ENCODE data around the gene ARHGAP29. TPM values are rescaled to one million over a fixed set of nuclear protein-coding genes. Genes with fewer than 3 reads are reported as not detected.

Gene ARHGAP29
- 100 to 1,000 TPM in 2 of 4 donors, 10 to 100 TPM in 2; 62.3 to 112 (median 88.9) TPM for total RNA-seq

DNA sequence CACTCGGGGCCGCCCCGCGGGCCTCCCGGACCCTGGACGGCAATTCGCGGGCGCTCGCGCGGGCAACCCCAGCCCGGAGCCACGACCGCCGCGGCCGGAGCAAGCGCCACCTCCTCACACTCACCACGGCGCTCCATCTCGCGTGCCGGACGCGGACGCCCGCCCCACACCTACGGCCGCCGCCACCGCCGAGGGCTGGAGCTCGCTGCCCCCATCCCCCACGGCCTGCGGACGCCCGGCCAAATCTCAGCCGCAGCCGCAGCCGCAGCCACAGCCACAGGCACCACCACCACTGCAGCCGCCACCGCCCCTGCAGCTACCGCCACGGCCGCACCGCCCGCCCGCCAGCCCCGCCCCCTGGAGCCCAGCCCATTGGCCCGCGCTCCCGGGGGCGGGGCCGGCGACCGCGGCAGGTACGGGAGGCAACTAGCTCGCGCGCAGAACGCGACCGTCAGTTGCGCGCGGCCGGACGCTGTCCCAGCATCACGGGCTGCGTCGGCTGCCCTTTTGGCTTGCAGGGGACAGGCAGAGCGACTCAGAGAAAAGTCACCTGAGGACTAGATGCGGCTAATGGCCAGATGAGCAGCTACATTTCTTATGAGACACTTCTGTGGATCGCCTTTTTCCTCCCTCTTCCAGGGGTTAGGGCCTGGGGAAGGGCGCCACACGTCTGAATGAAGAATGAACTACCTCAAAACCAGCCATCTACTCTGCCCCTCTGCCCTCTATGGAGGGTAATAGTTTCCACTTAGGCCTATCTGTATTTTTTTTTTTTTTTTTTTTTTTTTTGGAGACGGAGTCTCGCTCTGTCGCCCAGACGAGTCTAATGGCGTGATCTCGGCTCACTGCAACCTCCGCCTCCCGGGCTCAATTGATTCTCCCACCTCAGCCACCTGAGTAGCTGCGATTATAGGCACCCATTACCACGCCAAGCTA, at the start of gene ARHGAP29:
Gene ARHGAP29, minus strand, starts transcription at position 294 of the 936 bp plus-strand sequence. CDS start 5,973 bp downstream, outside the sequence.
- no peak for TF ChIP-seq CTCF (IDR thresholded peaks at IDR 0.05; ENCODE audit: low read depth)

DNA sequence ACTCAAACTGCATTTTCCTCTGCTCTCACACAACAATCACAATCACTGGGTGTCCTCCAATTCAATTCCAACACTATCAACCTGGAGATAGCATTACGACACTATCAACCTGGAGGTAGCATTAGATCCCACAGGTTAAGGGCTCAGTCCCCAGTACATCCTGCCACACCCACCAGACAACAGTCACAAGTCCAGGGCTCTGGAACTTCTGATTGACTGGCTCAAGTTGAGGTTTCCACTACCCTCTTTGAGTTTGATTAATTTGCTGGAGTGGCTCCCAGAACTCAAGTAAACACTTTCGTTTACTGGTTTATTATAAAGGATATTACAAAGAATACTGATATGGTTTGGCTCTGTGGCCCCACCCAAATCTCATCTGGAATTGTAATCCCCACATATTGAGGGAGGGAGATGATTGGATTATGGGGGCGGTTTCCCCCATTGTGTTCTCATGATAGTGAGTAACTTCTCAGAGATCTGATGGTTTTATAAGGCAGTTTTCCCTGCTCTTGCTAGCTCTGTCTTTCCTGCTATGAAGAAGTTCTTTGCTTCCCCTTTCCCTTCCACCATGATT, 49.6 kb upstream of the ARHGAP29 start:
- no peak for TF ChIP-seq CTCF (IDR thresholded peaks at IDR 0.05; ENCODE audit: low read depth)

DNA sequence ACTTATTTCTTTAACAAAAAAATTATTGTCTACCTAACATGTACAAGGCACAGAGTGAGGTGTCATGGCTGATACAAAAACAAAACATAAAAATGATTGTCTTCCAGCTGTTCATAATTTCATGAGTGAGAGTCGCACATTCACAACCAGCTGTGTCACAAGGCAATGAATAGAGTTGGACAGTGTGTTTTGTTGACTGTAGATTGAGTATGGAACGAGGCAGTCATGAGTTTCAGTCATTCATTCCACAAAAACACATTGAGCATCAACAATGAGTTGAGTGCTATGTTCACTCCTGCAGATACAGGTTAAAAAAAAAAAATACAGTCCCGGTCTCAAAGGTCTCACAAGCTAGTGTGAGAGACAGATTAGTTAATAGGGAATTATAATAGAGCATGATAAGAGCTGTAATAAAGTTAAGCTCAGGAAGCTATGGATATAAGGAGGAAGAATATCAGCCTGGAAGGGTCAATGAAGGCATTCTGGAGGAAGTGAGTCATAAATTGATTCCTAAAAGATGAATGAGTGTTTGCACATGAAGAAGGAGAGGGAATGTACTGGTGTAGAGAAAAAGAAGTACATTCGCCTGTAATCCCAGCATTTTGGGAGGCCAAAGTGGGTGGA, 47.8 kb upstream of the ARHGAP29 start:
- TF ChIP-seq CTCF (IDR thresholded peaks at IDR 0.05; ENCODE audit: low read depth) = no peak

GRCh38 chr1:94284476-94284875, 47.1 kb upstream of the ARHGAP29 start:
- TF ChIP-seq CTCF (IDR thresholded peaks at IDR 0.05; ENCODE audit: low read depth) = no peak

DNA sequence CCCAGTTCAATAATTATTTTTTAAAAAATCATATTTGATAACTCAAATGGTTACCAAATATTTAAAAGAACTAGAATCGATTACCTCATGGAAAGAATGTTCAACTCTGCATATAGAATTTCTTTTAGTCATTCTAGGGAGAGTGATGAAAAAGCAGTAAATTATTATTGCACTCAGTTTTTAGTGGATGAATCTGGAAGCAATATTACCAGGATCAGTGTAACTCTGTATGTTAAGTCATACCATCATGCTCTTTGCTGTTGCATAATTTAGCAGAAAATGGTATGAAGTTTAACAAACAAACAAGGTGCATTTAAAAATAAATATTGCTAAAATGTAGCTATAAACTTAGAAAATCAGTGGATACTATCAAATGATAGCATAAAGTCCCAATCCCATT, 46.1 kb upstream of the ARHGAP29 start:
- no peak for TF ChIP-seq CTCF (IDR thresholded peaks at IDR 0.05; ENCODE audit: low read depth)

- no peak for TF ChIP-seq CTCF (IDR thresholded peaks at IDR 0.05; ENCODE audit: low read depth)
Measured at GRCh38 chr1:94282143-94282711, 44.8 kb upstream of the ARHGAP29 start.
